ENCODE results near the gene PARP8. TPM values are rescaled to one million over a fixed set of nuclear protein-coding genes. Genes with fewer than 3 reads are reported as not detected.

Gene PARP8
- total RNA-seq, 1 donor from 2014 or later = 48.4 TPM

GRCh38 chr5:50792843-50793242 is 126.4 kb downstream of the PARP8 start:
- no peak for TF ChIP-seq POLR2AphosphoS5 (IDR thresholded peaks at IDR 0.05; ENCODE audit: insufficient read depth in 1 of 2, low read depth in 1 of 2)
- no peak for TF ChIP-seq CTCF (IDR thresholded peaks at IDR 0.05)
- TF ChIP-seq POLR2A (IDR thresholded peaks at IDR 0.05) = no peak
- H3K27me3 ChIP-seq = no peaks in the 10 kb centered on the region
- no peak for DNase-seq (ENCODE audit: extremely low spot score in 2 of 2)
- H3K36me3 ChIP-seq = peaks cover 0 to 11% of the 10 kb centered on the region in 2 donors
- no peak overlapping the region for H3K4me3 ChIP-seq
- H3K9me3 ChIP-seq = no peaks in the 10 kb centered on the region
- H3K4me1 ChIP-seq = no peaks in the 10 kb centered on the region
- intact Hi-C loops (cut with DNase I) = no loop called here
- no peak overlapping the region for H3K27ac ChIP-seq

- Histone ChIP-seq H3K27ac (no peak overlapping the region), H3K4me3 (no peak overlapping the region), H3K36me3 (no peaks in the 10 kb centered on the region), H3K4me1 (no peaks in the 10 kb centered on the region), H3K27me3 (no peaks in the 10 kb centered on the region), H3K9me3 (no peaks in the 10 kb centered on the region)
- TF ChIP-seq CTCF (IDR thresholded peaks at IDR 0.05) (no peak), POLR2A (IDR thresholded peaks at IDR 0.05) (no peak), POLR2AphosphoS5 (IDR thresholded peaks at IDR 0.05; ENCODE audit: insufficient read depth in 1 of 2, low read depth in 1 of 2) (no peak)
- no peak for DNase-seq (ENCODE audit: extremely low spot score in 2 of 2)
- intact Hi-C loops (cut with DNase I) = no loop called here
Observed at GRCh38 chr5:50794812-50795211, 128.4 kb downstream of the PARP8 start.

- Histone ChIP-seq H3K36me3 (peaks cover 0 to 2% of the 10 kb centered on the region in 2 donors), H3K4me1 (no peaks in the 10 kb centered on the region), H3K4me3 (no peak overlapping the region), H3K9me3 (peaks cover 3% of the 10 kb centered on the region), H3K27ac (no peak overlapping the region), H3K27me3 (no peaks in the 10 kb centered on the region)
- DNase-seq (ENCODE audit: extremely low spot score in 2 of 2) = no peak
- TF ChIP-seq POLR2AphosphoS5 (IDR thresholded peaks at IDR 0.05; ENCODE audit: insufficient read depth in 1 of 2, low read depth in 1 of 2) = no peak
- no peak for TF ChIP-seq CTCF (IDR thresholded peaks at IDR 0.05)
- no peak for TF ChIP-seq POLR2A (IDR thresholded peaks at IDR 0.05)
- intact Hi-C loops (cut with DNase I) = no loop called here
Observed at GRCh38 chr5:50798002-50798401, 131.6 kb downstream of the PARP8 start.

GRCh38 chr5:50799596-50799995 is 133.2 kb downstream of the PARP8 start:
- DNase-seq (ENCODE audit: extremely low spot score in 2 of 2) = no peak
- Histone ChIP-seq H3K27me3 (no peaks in the 10 kb centered on the region), H3K4me3 (no peak overlapping the region), H3K36me3 (peaks cover 0 to 14% of the 10 kb centered on the region in 2 donors), H3K4me1 (no peaks in the 10 kb centered on the region), H3K27ac (no peak overlapping the region), H3K9me3 (peaks cover 7% of the 10 kb centered on the region)
- intact Hi-C loops (cut with DNase I) = no loop called here
- TF ChIP-seq POLR2A (IDR thresholded peaks at IDR 0.05) (no peak), POLR2AphosphoS5 (IDR thresholded peaks at IDR 0.05; ENCODE audit: insufficient read depth in 1 of 2, low read depth in 1 of 2) (no peak), CTCF (IDR thresholded peaks at IDR 0.05) (no peak)

GRCh38 chr5:50800410-50800809 is 134.0 kb downstream of the PARP8 start:
- H3K36me3 ChIP-seq = peaks cover 0 to 14% of the 10 kb centered on the region in 2 donors
- H3K9me3 ChIP-seq = peaks cover 7% of the 10 kb centered on the region
- H3K4me1 ChIP-seq = no peaks in the 10 kb centered on the region
- intact Hi-C loops (cut with DNase I) = no loop called here
- no peak overlapping the region for H3K4me3 ChIP-seq
- no peak overlapping the region for H3K27ac ChIP-seq
- no peaks in the 10 kb centered on the region for H3K27me3 ChIP-seq
- no peak for DNase-seq (ENCODE audit: extremely low spot score in 2 of 2)
- TF ChIP-seq POLR2AphosphoS5 (IDR thresholded peaks at IDR 0.05; ENCODE audit: insufficient read depth in 1 of 2, low read depth in 1 of 2) = no peak
